Measurements from ENCODE around the gene SIVA1. TPM values are rescaled to one million over a fixed set of nuclear protein-coding genes. Genes with fewer than 3 reads are reported as not detected.

SIVA1 gene
- total RNA-seq, 1 donor from 2014 or later, result 116 TPM

GRCh38 chr14:104754213-104754851, 1.4 kb downstream of the SIVA1 start:
- Mint-ChIP-seq H3K4me1 (ENCODE audit: low read depth) (peaks cover 16% of the 10 kb centered on the region), H3K27me3 (no peaks in the 10 kb centered on the region), H3K9me3 (ENCODE audit: low read depth) (no peaks in the 10 kb centered on the region), H3K36me3 (ENCODE audit: insufficient read depth) (peaks cover 6% of the 10 kb centered on the region), H3K27ac (peak overlapping the region; percentile 92), H3K4me3 (ENCODE audit: low read depth) (peak overlapping the region; percentile 77)
- no peak for DNase-seq (ENCODE audit: low spot score, unreplicated experiment)
- no peak for TF ChIP-seq CTCF (IDR thresholded peaks at IDR 0.05; ENCODE audit: unreplicated experiment)

DNA sequence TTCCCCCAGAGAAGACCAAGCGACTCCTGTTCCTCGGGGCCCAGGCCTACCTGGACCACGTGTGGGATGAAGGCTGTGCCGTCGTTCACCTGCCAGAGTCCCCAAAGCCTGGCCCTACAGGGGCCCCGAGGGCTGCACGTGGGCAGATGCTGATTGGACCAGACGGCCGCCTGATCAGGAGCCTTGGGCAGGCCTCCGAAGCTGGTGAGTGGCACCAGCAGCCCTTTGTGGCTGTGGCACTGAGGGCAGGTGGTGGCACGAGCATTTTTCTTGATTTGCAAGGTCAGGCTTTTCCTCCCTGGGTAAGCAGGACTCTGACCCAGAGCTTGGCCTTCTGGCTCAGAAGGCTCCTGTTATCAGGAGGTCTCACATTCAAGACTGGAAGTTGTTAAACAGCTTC, 2.7 kb downstream of the SIVA1 start:
- H3K9me3 Mint-ChIP-seq (ENCODE audit: low read depth), result no peaks in the 10 kb centered on the region
- peaks cover 16% of the 10 kb centered on the region for H3K4me1 Mint-ChIP-seq (ENCODE audit: low read depth)
- no peaks in the 10 kb centered on the region for H3K27me3 Mint-ChIP-seq
- DNase-seq (ENCODE audit: low spot score, unreplicated experiment), result no peak
- H3K27ac Mint-ChIP-seq, result no peak overlapping the region
- no peak overlapping the region for H3K4me3 Mint-ChIP-seq (ENCODE audit: low read depth)
- TF ChIP-seq CTCF (IDR thresholded peaks at IDR 0.05; ENCODE audit: unreplicated experiment), result no peak
- peaks cover 7% of the 10 kb centered on the region for H3K36me3 Mint-ChIP-seq (ENCODE audit: insufficient read depth)

DNA sequence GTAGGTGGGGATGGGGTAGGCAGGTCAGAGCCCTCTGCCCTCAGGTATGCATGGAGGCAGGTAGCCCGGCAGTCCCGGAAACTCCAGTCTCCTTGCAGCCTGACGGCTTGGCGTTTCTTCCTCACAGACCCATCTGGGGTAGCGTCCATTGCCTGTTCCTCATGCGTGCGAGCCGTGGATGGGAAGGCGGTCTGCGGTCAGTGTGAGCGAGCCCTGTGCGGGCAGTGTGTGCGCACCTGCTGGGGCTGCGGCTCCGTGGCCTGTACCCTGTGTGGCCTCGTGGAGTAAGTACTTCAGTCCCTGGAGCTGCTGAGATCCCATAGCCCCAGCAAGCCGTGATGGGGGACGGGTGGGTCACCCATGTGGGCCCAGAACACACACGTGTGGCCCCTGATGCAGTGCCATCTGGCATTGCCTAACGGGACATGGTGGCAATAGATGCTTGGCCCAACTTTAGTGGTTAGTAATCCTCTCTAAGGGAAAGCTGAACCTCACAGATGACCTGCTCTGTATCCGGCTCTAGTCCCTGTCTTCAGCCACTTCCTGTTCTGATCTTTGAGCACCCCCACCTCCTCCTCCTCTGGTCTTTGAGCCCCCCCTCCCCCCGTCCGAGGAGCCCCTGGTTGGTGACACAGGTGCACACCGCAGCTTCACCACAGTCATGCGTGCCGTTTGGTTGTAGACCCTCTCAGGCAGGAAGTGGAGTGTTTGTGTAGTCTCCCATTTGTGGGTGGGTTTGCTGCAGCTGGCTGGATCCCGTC, 3.7 kb downstream of the SIVA1 start:
- no peak for TF ChIP-seq CTCF (IDR thresholded peaks at IDR 0.05; ENCODE audit: unreplicated experiment)
- Mint-ChIP-seq H3K4me3 (ENCODE audit: low read depth) (no peak overlapping the region), H3K36me3 (ENCODE audit: insufficient read depth) (peaks cover 7% of the 10 kb centered on the region)

GRCh38 chr14:104757238-104757585, 4.3 kb downstream of the SIVA1 start:
- TF ChIP-seq CTCF (IDR thresholded peaks at IDR 0.05; ENCODE audit: unreplicated experiment), result no peak
- no peak for DNase-seq (ENCODE audit: low spot score, unreplicated experiment)
- H3K9me3 Mint-ChIP-seq (ENCODE audit: low read depth), result peaks cover 2% of the 10 kb centered on the region
- H3K4me3 Mint-ChIP-seq (ENCODE audit: low read depth), result no peak overlapping the region
- H3K36me3 Mint-ChIP-seq (ENCODE audit: insufficient read depth), result peaks cover 10% of the 10 kb centered on the region
- H3K27ac Mint-ChIP-seq, result no peak overlapping the region
- H3K4me1 Mint-ChIP-seq (ENCODE audit: low read depth), result peaks cover 16% of the 10 kb centered on the region
- H3K27me3 Mint-ChIP-seq, result no peaks in the 10 kb centered on the region

More for the DNA sequence above, 3.7 kb downstream of the SIVA1 start:
- no peak for DNase-seq (ENCODE audit: low spot score, unreplicated experiment)
- no peak overlapping the region for H3K27ac Mint-ChIP-seq
- peaks cover 16% of the 10 kb centered on the region for H3K4me1 Mint-ChIP-seq (ENCODE audit: low read depth)
- H3K27me3 Mint-ChIP-seq, result no peaks in the 10 kb centered on the region
- H3K9me3 Mint-ChIP-seq (ENCODE audit: low read depth), result no peaks in the 10 kb centered on the region

DNA sequence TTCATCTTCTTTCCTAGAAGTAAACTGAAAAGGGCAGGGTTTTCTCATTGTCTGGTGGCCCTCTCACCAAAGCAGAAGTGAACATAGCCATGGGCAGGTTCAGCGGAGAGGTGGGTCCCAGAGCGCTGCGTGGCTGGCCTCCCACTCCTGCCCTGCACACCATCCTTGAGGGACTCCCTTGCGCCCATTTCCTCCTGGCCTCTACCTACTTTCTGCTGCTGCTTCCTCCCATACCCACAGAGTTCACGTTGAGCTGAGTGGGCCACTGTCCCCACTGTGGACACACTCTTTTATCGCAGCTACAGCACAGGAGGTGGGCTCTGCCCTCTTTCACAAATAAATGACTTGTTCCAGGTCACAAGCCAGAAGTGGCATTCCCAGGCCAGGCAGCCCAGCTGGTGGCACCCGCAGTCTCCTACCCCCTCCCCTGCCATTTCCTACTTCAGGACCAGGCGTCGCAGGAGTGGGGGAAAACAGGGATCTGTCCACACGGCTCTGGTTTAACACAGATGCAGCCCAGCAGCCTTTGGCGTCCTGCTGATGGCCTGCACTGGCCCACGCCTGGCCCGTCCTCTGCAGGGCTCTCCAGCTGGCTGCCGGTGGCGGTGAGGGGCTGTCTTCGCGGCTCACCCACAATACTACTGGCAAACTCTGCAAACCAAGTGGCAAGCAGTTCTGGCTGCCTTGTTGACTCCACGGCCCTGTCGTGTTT, 4.9 kb downstream of the SIVA1 start:
- no peak for DNase-seq (ENCODE audit: low spot score, unreplicated experiment)
- H3K36me3 Mint-ChIP-seq (ENCODE audit: insufficient read depth), result peaks cover 14% of the 10 kb centered on the region
- H3K27ac Mint-ChIP-seq, result no peak overlapping the region
- H3K9me3 Mint-ChIP-seq (ENCODE audit: low read depth), result peaks cover 4% of the 10 kb centered on the region
- H3K4me1 Mint-ChIP-seq (ENCODE audit: low read depth), result peaks cover 16% of the 10 kb centered on the region
- H3K27me3 Mint-ChIP-seq, result no peaks in the 10 kb centered on the region
- TF ChIP-seq CTCF (IDR thresholded peaks at IDR 0.05; ENCODE audit: unreplicated experiment), result no peak
- no peak overlapping the region for H3K4me3 Mint-ChIP-seq (ENCODE audit: low read depth)

All from progenitor cell of endocrine pancreas (in vitro differentiated cells).